H1 (cell line): ENCODE measurements around the gene GPC6.

Source experiments
- CHD1 ChIP-seq: IDR thresholded peaks from 2 replicates; pipeline ENCODE4 v1.6.1; 2012; ENCODE audit warnings: low read depth, low read length, improper control_type of control experiment
- CTCF ChIP-seq, 3 experiments: IDR thresholded peaks; 1 replicate in 2 of 3; 2 replicates in 1 of 3; pipeline versions ENCODE4 v1.5.1 to v1.6.1; 2011; ENCODE audit warnings: low read length in 3 of 3, mild to moderate bottlenecking in 3 of 3, inconsistent platforms in 2 of 3, low read depth in 1 of 3, moderate library complexity in 1 of 3; ENCODE audit not compliant: insufficient read depth in 1 of 3; ENCODE audit errors: control extremely low read depth in 1 of 3
- EP300 ChIP-seq, 2 experiments: IDR thresholded peaks; 1 replicate in 1 of 2; 2 replicates in 1 of 2; pipeline ENCODE4 v1.6.1; 2011 to 2012; ENCODE audit warnings: low read depth in 2 of 2, low read length in 2 of 2, mild to moderate bottlenecking in 2 of 2, borderline replicate concordance in 1 of 2, inconsistent platforms in 1 of 2, moderate library complexity in 1 of 2
- JUND ChIP-seq: IDR thresholded peaks from 2 replicates; pipeline ENCODE4 v1.6.1; 2011; ENCODE audit warnings: mild to moderate bottlenecking, improper control_type of control experiment, low read length
- KDM1A ChIP-seq: fragments of 200-600, 300-600 bp; sonication (generic); IDR thresholded peaks from 2 replicates; pipeline ENCODE4 v1.7.1; 2016; ENCODE audit warnings: mild to moderate bottlenecking, low read length, borderline replicate concordance
- RAD21 ChIP-seq, 2 experiments: IDR thresholded peaks in 1 of 2; conservative IDR thresholded peaks in 1 of 2; 2 replicates each; pipeline ENCODE4 v1.6.1; 2011; ENCODE audit warnings: low read depth in 2 of 2, low read length in 2 of 2, improper control_type of control experiment in 1 of 2, inconsistent platforms in 1 of 2, mild to moderate bottlenecking in 1 of 2, moderate library complexity in 1 of 2
- RFX5 ChIP-seq: IDR thresholded peaks from 2 replicates; pipeline ENCODE4 v1.6.1; 2011; ENCODE audit warnings: low read depth, low read length, improper control_type of control experiment, borderline replicate concordance
- SIN3A ChIP-seq, 2 experiments: IDR thresholded peaks in 1 of 2; conservative IDR thresholded peaks in 1 of 2; 2 replicates each; pipeline ENCODE4 v1.6.1; 2011 to 2012; ENCODE audit warnings: low read length in 2 of 2, improper control_type of control experiment in 1 of 2, low read depth in 1 of 2, mild to moderate bottlenecking in 1 of 2
- SP1 ChIP-seq: IDR thresholded peaks from 2 replicates; pipeline ENCODE4 v1.6.1; 2011; ENCODE audit warnings: low read depth, low read length
- TAF1 ChIP-seq: IDR thresholded peaks from 2 replicates; pipeline ENCODE4 v1.6.1; 2011; ENCODE audit warnings: mild to moderate bottlenecking, low read depth, low read length
- USF2 ChIP-seq: IDR thresholded peaks from 2 replicates; pipeline ENCODE4 v1.6.1; 2011; ENCODE audit warnings: low read length, improper control_type of control experiment
- ZNF274 ChIP-seq: IDR thresholded peaks from 2 replicates; pipeline ENCODE4 v1.7.0; 2012; ENCODE audit warnings: low read length, borderline replicate concordance; ENCODE audit errors: extremely low read depth

GRCh38 chr13:93810264-93810663, 583.7 kb downstream of the GPC6 start:
- TF ChIP-seq USF2 (no peak), ZNF274 (no peak), SP1 (no peak), JUND (no peak), CTCF (IDR thresholded peaks at IDR 0.05; ENCODE audit: control extremely low read depth in 1 of 3, insufficient read depth in 1 of 3, low read depth in 1 of 3, low read length in 3 of 3) (no peak), RAD21 (IDR thresholded peaks at IDR 0.05 in 1 of 2, conservative IDR thresholded peaks at IDR 0.05 in 1 of 2; ENCODE audit: low read depth in 2 of 2, low read length in 2 of 2) (no peak), SIN3A (conservative IDR thresholded peaks at IDR 0.05 in 1 of 2, IDR thresholded peaks at IDR 0.05 in 1 of 2; ENCODE audit: low read depth in 1 of 2, low read length in 2 of 2) (no peak), KDM1A (no peak), CHD1 (no peak), TAF1 (no peak), EP300 (IDR thresholded peaks at IDR 0.05; ENCODE audit: borderline replicate concordance in 1 of 2, low read depth in 2 of 2, low read length in 2 of 2) (no peak), RFX5 (no peak)
